ENCODE results near the gene RAI1. TPM values are rescaled to one million over a fixed set of nuclear protein-coding genes. Genes with fewer than 3 reads are reported as not detected.
"Not testable (repeated sequence)": the region's sequence is repeated elsewhere in the genome, so short reads cannot be mapped to it uniquely, and the experiment has no call there.

RAI1 gene
- total RNA-seq, 2 experiments from 2014 or later, result 10.5 to 11.0 TPM

DNA sequence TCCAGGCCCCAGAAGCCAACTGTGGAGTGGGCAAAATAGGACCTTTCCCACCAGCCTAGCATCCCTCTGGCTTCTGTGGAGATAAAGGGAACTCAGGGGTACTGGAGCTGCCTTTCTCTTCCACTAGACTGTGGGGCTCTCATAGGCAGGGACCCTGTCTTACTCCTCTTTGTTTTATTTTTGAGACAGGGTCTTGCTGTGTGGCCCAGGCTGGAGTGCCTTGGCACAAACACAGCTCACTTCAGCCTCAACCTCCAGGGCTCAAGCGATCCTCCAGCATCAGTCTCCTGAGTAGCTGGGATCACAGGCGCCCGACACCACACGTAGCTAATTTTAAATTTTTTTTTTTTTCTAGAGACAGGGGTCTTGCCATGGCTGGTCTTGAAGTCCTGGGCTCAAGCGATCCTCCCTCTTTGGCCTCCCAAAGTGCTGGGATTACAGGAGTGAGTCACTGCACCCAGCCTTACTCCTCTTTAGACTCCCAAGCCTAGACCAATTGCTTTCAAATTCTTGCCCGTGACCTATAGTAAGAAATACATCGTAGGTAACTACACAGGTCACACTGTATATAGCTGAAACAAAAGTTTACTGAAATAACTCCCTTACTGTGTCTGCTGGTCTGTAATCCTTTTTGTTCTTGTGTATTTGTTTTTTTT, 2.6 kb downstream of the RAI1 start:
- Mint-ChIP-seq H3K27me3 (no peaks in the 10 kb centered on the region), H3K27ac (no peak overlapping the region), H3K4me1 (ENCODE audit: low read depth) (peaks cover 19% of the 10 kb centered on the region), H3K36me3 (no peaks in the 10 kb centered on the region), H3K4me3 (peak overlapping the region; percentile 87), H3K9me3 (no peaks in the 10 kb centered on the region)
- ChIA-PET CTCF (interaction anchor here (0.7 to 3.2 kb wide), 4 partner anchors 171 to 282 kb away, joined by 3 to 17 read pairs (median 14); no protein-coding TSS in a partner anchor), POLR2A (no interaction called here)
- intact Hi-C loops (cut with micrococcal nuclease), result loop anchor here (2.0 to 5.0 kb wide), 3 partner anchors 98 to 355 kb away; partner anchors contain the start of genes ATPAF2, GID4 and SREBF1
- DNase-seq, result no peak

DNA sequence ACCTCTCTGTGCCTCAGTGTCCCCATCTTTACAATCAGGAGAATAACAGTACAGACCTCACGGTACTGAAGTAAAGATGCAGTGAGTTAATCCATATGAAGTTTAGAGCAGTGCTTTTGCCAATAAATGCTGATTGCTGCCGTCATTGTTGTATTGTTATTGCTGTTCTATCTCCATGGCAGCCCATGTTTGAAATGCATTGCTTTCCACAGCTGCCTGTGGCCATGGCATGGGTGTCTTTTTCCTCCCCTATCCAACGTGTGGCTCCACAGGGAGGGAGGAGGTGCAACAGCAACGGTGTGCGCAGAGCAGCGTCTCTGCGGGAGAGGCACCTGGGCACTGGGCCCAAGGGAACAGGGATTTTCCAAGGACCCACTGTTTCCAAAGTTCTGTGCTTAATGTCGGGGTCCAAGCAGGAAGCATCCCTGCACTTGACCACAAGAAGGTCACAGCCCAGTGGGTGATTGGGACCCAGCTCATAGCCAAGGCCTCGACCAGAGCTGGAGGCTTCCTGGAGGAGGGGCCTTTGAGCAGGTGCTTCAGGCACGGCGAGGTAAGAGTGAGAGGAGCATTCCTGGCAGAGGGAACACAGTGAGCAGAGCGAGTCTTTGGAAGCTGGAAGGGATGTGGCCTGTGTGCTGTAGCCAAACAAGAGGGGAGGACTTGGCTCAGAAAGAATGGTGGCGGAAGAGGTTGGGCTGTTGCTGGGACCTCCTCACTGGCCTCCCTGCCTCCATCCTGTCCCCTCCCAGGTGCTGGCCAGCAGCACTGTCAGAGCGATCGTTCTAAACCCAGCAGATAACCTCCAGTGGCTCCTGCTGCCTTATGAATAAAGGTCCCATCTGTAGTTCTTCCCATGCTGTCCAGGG, 3.9 kb downstream of the RAI1 start:
- no peak overlapping the region for H3K4me3 Mint-ChIP-seq
- H3K27me3 Mint-ChIP-seq, result no peaks in the 10 kb centered on the region
- CTCF ChIA-PET, result no interaction called here
- intact Hi-C loops (cut with micrococcal nuclease), result loop anchor here (5.0 kb wide), 2 partner anchors 97 to 152 kb away; partner anchors contain the start of gene SREBF1
- POLR2A ChIA-PET, result no interaction called here
- H3K4me1 Mint-ChIP-seq (ENCODE audit: low read depth), result peaks cover 19% of the 10 kb centered on the region
- H3K27ac Mint-ChIP-seq, result no peak overlapping the region
- no peaks in the 10 kb centered on the region for H3K36me3 Mint-ChIP-seq
- DNase-seq, result no peak
- no peaks in the 10 kb centered on the region for H3K9me3 Mint-ChIP-seq

DNA sequence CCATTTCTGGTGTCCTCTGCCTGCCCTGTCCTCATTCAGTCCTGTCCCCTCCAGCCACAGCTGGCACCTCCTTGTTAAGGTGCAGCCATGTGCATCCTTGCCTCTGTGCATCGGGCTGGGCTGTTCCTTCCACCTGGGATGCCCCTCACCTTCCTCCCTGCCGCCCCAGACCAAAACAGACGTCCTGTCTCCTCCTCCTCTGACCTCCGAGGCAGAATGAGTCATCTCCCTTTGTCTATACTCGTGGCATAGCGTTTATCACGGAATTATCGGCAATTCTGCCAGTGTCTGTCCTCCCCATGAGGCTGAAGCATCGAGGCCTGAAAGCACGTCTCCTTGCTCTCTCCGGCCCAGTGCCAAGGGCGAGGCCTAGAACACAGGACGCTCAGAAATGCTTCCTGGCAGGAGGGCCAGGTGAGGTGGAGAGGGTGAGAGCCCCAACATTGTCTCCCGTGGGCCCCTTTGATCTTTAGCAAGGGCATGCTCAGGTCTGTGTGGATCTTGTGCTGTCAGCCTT, 4.6 kb downstream of the RAI1 start:
- Mint-ChIP-seq H3K9me3 (no peaks in the 10 kb centered on the region), H3K27ac (no peak overlapping the region), H3K27me3 (no peaks in the 10 kb centered on the region), H3K4me3 (no peak overlapping the region), H3K36me3 (no peaks in the 10 kb centered on the region), H3K4me1 (ENCODE audit: low read depth) (peaks cover 23% of the 10 kb centered on the region)
- peak; percentile 16 for DNase-seq
- CTCF ChIA-PET, result no interaction called here
- intact Hi-C loops (cut with micrococcal nuclease), result no loop called here
- POLR2A ChIA-PET, result no interaction called here

DNA sequence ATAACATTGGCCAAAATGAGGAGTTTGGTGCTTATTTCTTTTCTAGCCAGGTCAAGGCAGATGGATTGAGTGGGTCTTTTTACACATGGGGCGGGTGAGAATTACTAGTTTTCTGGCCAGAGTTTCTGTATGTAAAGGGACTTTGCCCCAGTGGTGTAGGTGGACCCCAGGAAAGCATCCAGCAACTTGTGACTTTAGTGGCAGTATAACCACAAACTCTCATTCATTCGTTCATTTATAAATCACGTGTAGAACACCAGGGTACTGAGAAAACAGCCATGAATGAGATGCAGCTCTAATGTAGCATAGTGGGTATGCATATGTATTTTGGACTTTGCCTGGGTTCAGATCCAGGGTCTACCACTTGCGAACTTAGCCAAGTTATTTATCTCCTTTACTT, 8.1 kb downstream of the RAI1 start:
- ChIA-PET CTCF (interaction anchor here (2.8 kb wide), 1 partner anchor 8 kb away, joined by 19 read pairs; the partner anchor contains the start of gene RAI1), POLR2A (no interaction called here)
- H3K36me3 Mint-ChIP-seq, result no peaks in the 10 kb centered on the region
- H3K9me3 Mint-ChIP-seq, result no peaks in the 10 kb centered on the region
- intact Hi-C loops (cut with micrococcal nuclease), result no loop called here
- no peaks in the 10 kb centered on the region for H3K27me3 Mint-ChIP-seq
- no peak overlapping the region for H3K4me3 Mint-ChIP-seq
- H3K27ac Mint-ChIP-seq, result no peak overlapping the region
- peaks cover 43% of the 10 kb centered on the region for H3K4me1 Mint-ChIP-seq (ENCODE audit: low read depth)
- DNase-seq, result no peak

DNA sequence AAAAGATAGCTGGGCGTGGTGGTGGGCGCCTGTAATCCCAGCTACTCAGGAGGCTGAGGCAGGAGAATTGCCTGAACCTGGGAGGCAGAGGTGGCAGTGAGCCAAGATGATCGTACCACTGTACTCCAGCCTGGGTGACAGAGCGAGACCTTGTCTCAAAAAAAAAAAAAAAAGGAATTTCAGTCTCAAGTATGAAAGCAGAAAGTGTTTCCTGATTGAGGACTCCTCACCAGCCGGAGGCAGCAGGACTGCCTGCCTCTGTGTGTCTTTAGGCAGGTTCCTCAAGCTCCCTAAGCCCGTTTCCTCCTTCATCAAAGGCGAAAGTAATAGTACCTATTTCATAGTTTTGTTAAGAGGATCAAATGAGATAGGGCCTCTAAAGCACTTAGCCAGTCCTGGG, 9.0 kb downstream of the RAI1 start:
- CTCF ChIA-PET, result interaction anchor here (0.6 to 2.8 kb wide), 3 partner anchors 9 to 164 kb away, joined by 3 to 19 read pairs (median 4); partner anchors contain the start of gene RAI1
- H3K9me3 Mint-ChIP-seq; H3K27ac Mint-ChIP-seq; H3K36me3 Mint-ChIP-seq; intact Hi-C loops (cut with micrococcal nuclease); H3K4me3 Mint-ChIP-seq; H3K27me3 Mint-ChIP-seq; DNase-seq: not testable (repeated sequence)
- peaks cover 44% of the 10 kb centered on the region for H3K4me1 Mint-ChIP-seq (ENCODE audit: low read depth)
- POLR2A ChIA-PET, result interaction anchor here (0.7 to 0.9 kb wide), 2 partner anchors 24 to 146 kb away, joined by 3 read pairs; partner anchors contain the start of gene SREBF1

DNA sequence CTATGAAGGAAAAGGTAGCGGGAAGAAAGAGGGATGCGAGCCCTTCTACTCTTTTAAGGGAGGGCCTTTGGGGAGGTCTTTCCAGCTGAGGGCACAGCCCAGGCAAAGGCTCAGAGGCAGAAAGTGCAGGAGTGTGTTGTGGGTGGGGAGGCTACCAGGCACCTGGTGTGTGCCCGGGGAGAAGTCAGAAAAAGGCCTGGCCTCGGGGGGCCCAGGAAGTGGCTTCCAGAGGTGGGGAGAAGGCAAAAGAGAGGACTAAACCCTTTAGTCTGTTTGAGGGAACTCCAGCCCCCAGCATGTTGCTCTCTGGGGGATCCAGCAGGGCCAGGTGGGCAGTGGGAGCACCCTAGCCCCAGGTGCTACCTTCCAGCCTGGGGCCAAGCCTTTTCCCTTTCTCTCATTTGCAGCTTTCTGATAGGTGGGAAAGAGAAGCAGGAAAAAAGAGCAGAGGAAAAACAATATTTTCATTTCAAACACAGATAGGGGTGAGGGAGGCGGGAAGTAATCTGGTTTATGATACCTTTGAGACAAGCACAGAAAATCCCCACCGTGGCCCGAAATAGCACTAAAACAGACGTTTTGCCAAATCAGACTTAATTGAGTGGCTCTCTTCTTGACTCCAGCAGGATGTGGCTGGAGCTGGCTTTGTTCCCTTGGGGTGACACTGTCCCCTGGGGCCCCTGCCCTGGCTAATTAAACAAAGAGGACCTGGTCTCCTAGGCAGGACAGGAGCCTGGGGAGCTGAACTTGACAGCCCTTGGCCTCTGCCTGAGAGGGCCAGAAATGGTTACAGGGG, 10.4 kb downstream of the RAI1 start:
- Mint-ChIP-seq H3K27me3 (no peaks in the 10 kb centered on the region), H3K4me3 (no peak overlapping the region), H3K9me3 (no peaks in the 10 kb centered on the region), H3K36me3 (no peaks in the 10 kb centered on the region), H3K27ac (peak overlapping the region; percentile 49), H3K4me1 (ENCODE audit: low read depth) (peaks cover 50% of the 10 kb centered on the region)
- DNase-seq, result peak; percentile 22
- intact Hi-C loops (cut with micrococcal nuclease), result no loop called here
- ChIA-PET CTCF (interaction anchor here (0.6 to 2.8 kb wide), 4 partner anchors 10 to 1229 kb away, joined by 3 to 19 read pairs (median 4); partner anchors contain the start of gene RAI1), POLR2A (no interaction called here)

DNA sequence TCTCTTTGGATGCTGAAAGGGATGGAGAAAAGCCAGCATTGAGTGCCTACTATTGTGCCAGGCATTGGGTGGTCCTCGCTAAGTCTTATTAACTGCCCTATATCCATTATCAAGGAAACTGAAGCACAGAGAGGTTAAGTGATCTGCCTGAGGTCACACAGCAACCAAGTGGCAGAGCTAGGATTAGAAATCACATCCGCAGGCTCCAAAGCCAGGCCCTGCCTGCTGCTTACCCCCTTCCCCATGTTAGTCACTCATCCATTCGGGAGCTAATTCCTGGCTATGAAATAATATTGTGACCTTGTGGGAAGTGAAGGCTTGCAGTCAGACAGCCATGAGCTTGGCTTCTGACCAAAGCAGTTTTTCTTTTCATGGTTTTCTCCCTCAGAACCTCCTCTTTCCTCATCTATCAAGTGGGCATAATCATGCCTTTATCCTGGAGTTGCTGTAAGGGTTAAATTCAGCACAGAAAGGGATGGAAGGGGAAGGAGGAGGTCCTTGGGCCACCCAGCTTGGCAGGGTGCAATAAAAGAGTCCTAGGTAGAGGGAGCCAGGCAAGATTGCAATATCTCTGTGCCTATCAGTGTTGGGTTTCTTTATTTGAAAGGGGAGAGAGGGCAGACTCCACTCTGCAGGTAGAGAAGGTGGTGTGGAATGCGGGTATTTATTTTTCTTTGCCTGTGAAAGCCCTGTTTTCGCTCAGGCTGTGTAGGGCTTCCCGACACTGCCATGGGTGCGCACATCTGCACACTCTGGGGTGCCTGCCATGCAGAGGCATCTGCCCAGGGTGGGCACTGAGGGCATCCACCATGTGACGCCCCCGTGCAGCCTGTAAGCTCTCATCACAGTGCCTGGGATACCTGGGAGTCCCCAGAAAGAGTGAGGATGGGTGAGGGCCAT, 11.3 kb downstream of the RAI1 start:
- POLR2A ChIA-PET, result no interaction called here
- intact Hi-C loops (cut with micrococcal nuclease), result no loop called here
- H3K4me3 Mint-ChIP-seq, result no peak overlapping the region
- H3K4me1 Mint-ChIP-seq (ENCODE audit: low read depth), result peaks cover 52% of the 10 kb centered on the region
- H3K9me3 Mint-ChIP-seq, result no peaks in the 10 kb centered on the region
- DNase-seq, result no peak
- no peaks in the 10 kb centered on the region for H3K36me3 Mint-ChIP-seq
- H3K27me3 Mint-ChIP-seq, result no peaks in the 10 kb centered on the region
- CTCF ChIA-PET, result interaction anchor here (1.4 kb wide), 1 partner anchor 11 kb away, joined by 6 read pairs; no protein-coding TSS in a partner anchor
- peak overlapping the region; percentile 49 for H3K27ac Mint-ChIP-seq

DNA sequence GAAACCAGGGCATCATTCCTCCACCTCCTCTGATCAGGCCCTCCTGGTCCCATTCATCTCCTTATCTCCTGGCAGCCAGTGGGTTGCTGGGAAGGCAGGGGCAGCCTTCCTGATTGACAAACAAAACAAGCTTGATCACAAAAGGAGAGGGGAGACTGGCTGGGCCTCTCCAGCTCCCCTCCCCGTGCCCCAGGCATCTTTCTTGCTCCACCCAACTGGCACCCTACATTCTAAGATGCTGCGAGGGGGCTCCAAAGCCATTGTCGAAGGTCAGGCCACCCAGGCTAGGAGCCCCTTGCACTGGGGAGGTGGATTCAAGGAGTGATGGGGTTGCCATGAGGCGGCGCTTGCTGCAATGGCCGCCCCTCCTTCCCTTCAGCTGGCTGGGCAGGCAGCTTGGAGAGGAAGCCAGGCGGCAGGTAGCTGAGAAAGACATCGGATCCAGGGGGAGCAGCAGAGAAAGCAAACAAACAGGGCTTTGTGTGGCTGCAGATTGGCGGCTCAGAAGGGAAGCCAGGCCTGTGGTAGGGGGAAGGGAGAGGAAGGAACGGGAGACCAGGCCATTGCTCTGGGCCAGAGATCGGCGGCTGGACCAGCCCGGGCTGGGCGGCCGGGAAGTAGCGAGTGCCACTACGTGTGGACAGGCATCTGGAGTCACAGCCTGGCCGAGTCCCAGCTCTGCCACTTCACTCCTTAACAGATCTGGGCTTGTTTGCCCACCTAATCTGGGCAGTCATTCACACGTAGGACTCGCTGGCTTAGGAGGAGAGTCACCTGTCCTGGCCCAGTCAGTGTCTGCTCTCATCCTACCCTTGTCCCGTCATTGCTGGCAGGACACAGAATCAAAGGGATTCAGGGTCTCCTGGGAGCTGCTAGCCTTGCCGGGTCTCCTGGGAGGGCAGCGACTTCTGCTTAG, 12.3 kb downstream of the RAI1 start:
- peak overlapping the region; percentile 88 for H3K27ac Mint-ChIP-seq
- intact Hi-C loops (cut with micrococcal nuclease), result no loop called here
- no peak for DNase-seq
- H3K36me3 Mint-ChIP-seq, result no peaks in the 10 kb centered on the region
- H3K4me1 Mint-ChIP-seq (ENCODE audit: low read depth), result peaks cover 52% of the 10 kb centered on the region
- no peaks in the 10 kb centered on the region for H3K27me3 Mint-ChIP-seq
- CTCF ChIA-PET, result interaction anchor here (1.4 kb wide), 1 partner anchor 12 kb away, joined by 6 read pairs; no protein-coding TSS in a partner anchor
- peak overlapping the region; percentile 71 for H3K4me3 Mint-ChIP-seq
- H3K9me3 Mint-ChIP-seq, result no peaks in the 10 kb centered on the region
- POLR2A ChIA-PET, result interaction anchor here (0.6 to 1.3 kb wide), 3 partner anchors 12 to 156 kb away, joined by 3 to 6 read pairs (median 3); no protein-coding TSS in a partner anchor

DNA sequence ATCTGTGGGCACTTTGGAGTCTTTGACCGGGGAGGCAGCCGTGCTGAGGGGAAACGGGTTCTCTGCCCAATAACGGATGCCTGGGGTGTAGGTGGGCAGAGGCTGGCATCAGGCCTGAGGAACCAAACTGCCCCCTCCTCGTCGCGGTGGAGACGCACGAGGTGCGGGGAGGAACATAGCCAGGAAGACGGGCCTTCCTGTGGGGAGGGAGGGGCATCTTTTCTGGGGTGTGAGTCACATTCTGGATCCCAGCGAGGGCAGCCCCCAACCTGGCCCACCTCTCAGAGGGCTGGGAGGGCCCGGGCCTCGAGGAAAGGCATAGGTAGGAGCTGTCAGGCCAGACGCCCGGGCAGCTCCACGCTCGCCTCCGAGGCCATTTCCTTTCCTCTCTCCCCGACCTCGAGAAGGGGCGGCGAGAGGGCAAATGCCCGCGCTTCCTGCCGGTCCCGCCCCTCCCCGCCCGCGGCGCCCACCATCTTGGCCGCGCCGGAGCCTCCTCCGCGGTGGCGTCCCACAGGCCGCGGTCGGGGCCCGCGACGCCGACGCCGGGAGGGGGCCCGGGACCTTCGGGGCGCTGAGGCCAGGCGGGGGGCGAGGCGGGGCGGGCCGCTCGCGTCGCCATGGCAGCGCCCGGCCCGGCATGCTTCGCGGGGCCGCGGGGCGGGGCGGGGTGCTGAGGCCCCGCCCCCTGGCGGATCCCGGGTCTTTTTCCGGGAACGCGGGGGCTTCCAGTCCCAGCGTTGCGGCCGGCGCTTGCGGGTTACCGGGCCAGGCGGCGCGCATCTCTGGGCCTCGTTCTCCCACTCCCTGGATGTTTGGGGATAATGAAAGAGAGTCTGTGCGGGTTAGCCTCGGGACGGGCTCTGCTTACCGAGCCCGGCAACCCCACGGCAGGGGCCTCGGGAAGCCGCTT, 13.2 kb downstream of the RAI1 start:
- peak overlapping the region; percentile 89 for H3K27ac Mint-ChIP-seq
- H3K4me3 Mint-ChIP-seq, result peak overlapping the region; percentile 79
- H3K27me3 Mint-ChIP-seq, result no peaks in the 10 kb centered on the region
- H3K36me3 Mint-ChIP-seq, result no peaks in the 10 kb centered on the region
- H3K4me1 Mint-ChIP-seq (ENCODE audit: low read depth), result peaks cover 52% of the 10 kb centered on the region
- CTCF ChIA-PET, result interaction anchor here (0.9 to 1.9 kb wide), 3 partner anchors 12 to 225 kb away, joined by 3 to 6 read pairs (median 3); no protein-coding TSS in a partner anchor
- intact Hi-C loops (cut with micrococcal nuclease), result no loop called here
- no peaks in the 10 kb centered on the region for H3K9me3 Mint-ChIP-seq
- peak; percentile 79 for DNase-seq
- POLR2A ChIA-PET, result interaction anchor here (0.6 to 1.3 kb wide), 5 partner anchors 12 to 155 kb away, joined by 3 to 6 read pairs (median 3); no protein-coding TSS in a partner anchor

Measured in activated CD4-positive, alpha-beta memory T cell treated with anti-CD3 and anti-CD28 coated beads for 36 hours (primary cell).